GM13976 (cell line): ENCODE data around the gene FAM107B.
"Not testable (repeated sequence)": the region's sequence is repeated elsewhere in the genome, so short reads cannot be mapped to it uniquely, and the experiment has no call there.

Source experiments
- DNase-seq: peaks from one replicate; pipeline ENCODE4 v3.0.0; 2012; ENCODE audit warnings: low spot score
- CTCF ChIP-seq: IDR thresholded peaks from 2 replicates; pipeline ENCODE4 v1.5.1; 2012; ENCODE audit warnings: borderline replicate concordance, mild to moderate bottlenecking; ENCODE audit not compliant: insufficient read depth; ENCODE audit errors: extremely low read depth, missing control alignments, control extremely low read depth
- in situ Hi-C: fragments of 300-500 bp; cut with MboI; formaldehyde crosslinking; loops from one replicate; pipeline ENCODE4 v1.12.0; 2022; ENCODE audit warnings: low sequenced_read_pairs, mixed read lengths, inconsistent platforms; ENCODE audit not compliant: unreplicated experiment

Gene FAM107B

GRCh38 chr10:14665865-14666857 lies 108.5 kb downstream of the FAM107B start:
- no peak for DNase-seq
- in situ Hi-C loops = no loop called here

GRCh38 chr10:14665304-14665703 lies 109.4 kb downstream of the FAM107B start:
- no peak for DNase-seq
- TF ChIP-seq CTCF = no peak
- in situ Hi-C loops = no loop called here

More at GRCh38 chr10:14665865-14666857, 108.5 kb downstream of the FAM107B start:
- TF ChIP-seq CTCF = no peak

GRCh38 chr10:14664345-14664744 lies 110.4 kb downstream of the FAM107B start:
- DNase-seq = no peak
- TF ChIP-seq CTCF = no peak
- in situ Hi-C loops = no loop called here

GRCh38 chr10:14661818-14662217 lies 112.9 kb downstream of the FAM107B start:
- DNase-seq = no peak
- in situ Hi-C loops = no loop called here
- no peak for TF ChIP-seq CTCF

GRCh38 chr10:14660831-14661230 lies 113.9 kb downstream of the FAM107B start:
- no peak for DNase-seq
- no peak for TF ChIP-seq CTCF
- in situ Hi-C loops = no loop called here

- no peak for TF ChIP-seq CTCF
- DNase-seq = peak; percentile 63
- in situ Hi-C loops = no loop called here
Measured at GRCh38 chr10:14659626-14660196, 115.0 kb downstream of the FAM107B start.

- in situ Hi-C loops, DNase-seq: not testable (repeated sequence)
Measured at GRCh38 chr10:14659137-14659536, 115.6 kb downstream of the FAM107B start.
